Measurements from ENCODE around the gene ACSS1.

ACSS1 gene

DNA sequence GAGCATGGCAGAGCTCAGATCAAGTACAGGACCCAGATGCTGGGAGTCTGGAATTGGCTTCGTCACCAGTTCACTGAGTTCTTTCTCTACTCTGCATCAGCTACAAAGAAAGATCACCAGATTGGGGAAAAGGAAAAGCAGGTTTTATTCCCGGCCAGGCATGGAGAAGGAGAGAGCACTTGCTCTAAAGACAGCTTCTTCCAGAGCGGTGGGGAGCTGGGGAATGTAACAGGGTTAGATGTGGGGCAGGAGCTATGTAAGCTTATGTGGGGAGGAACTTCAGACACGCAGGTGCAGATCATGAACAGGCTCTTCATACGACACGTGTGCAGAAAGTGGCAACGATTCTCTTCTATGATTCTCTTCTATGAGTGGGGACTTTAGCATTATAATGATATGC is 4.9 kb upstream of the ACSS1 start:
- TF ChIP-seq, protein P1, sequence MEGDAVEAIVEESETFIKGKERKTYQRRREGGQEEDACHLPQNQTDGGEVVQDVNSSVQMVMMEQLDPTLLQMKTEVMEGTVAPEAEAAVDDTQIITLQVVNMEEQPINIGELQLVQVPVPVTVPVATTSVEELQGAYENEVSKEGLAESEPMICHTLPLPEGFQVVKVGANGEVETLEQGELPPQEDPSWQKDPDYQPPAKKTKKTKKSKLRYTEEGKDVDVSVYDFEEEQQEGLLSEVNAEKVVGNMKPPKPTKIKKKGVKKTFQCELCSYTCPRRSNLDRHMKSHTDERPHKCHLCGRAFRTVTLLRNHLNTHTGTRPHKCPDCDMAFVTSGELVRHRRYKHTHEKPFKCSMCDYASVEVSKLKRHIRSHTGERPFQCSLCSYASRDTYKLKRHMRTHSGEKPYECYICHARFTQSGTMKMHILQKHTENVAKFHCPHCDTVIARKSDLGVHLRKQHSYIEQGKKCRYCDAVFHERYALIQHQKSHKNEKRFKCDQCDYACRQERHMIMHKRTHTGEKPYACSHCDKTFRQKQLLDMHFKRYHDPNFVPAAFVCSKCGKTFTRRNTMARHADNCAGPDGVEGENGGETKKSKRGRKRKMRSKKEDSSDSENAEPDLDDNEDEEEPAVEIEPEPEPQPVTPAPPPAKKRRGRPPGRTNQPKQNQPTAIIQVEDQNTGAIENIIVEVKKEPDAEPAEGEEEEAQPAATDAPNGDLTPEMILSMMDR (conservative IDR thresholded peaks at IDR 0.05) = no peak
- TF ChIP-seq ZFX (IDR thresholded peaks at IDR 0.05) = no peak

GRCh38 chr20:25061821-25062530 is 4.0 kb upstream of the ACSS1 start:
- no peak for TF ChIP-seq ZFX (IDR thresholded peaks at IDR 0.05)
- TF ChIP-seq, protein P1 (conservative IDR thresholded peaks at IDR 0.05) = no peak
- H3K27ac ChIP-seq = no peak overlapping the region

More for the DNA sequence above, 4.9 kb upstream of the ACSS1 start:
- no peak overlapping the region for H3K27ac ChIP-seq

GRCh38 chr20:25061103-25061799 is 3.3 kb upstream of the ACSS1 start:
- no peak overlapping the region for H3K27ac ChIP-seq
- TF ChIP-seq ZFX (IDR thresholded peaks at IDR 0.05) = no peak
- TF ChIP-seq, protein P1 (conservative IDR thresholded peaks at IDR 0.05) = no peak

- no peak overlapping the region; the same call in 1 of the 2 replicates for H3K27ac ChIP-seq
Measured at GRCh38 chr20:25059866-25060465, 2.0 kb upstream of the ACSS1 start.

DNA sequence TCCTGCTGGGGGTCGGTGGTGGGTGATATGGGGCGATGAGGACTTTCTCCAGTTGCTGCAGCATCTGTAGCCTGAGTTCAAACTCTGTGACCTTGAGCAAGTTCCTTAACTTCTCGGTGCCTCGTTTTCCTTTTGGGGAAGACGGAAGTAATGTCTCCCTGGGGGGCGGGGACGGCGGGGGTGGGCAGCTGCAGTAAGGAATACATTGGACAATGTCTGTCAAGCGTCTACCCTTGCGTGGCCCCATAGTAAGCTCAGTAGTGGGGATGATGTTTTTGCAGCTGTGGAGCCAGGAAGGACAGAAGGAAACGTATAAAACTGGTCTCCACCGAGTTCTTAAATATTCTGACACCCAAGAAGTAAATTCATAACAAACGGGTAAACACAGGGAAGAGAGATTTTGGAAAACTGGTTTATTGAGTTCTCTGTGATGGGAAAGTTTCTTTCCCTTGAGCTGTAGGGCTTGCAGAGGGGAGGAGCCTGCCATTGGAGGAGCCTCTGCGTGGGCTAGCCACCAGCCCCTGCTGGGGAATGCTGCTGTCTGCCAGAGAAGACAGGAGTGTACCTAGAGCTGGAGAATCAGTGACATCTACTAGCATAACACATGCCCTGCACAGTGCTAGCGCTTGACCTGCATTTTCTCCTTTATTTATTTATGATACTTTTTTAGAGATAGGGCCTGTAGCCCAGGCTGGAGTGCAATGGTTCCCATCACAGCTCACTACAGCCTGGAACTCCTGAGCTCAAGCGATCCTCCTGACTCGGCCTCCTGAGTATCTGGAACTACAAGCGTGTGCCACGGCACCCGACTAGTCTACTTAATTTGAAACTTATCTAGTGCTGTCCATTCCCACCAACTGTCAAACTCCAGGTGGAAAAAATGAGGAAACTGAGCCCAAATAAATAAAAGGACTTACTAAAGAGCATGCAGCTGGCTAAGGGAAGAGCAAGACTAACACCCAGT is 1.2 kb upstream of the ACSS1 start:
- TF ChIP-seq, protein P1 (conservative IDR thresholded peaks at IDR 0.05) = no peak
- TF ChIP-seq ZFX (IDR thresholded peaks at IDR 0.05) = no peak
- peak overlapping the region; percentile 76 for H3K27ac ChIP-seq

More at GRCh38 chr20:25059866-25060465, 2.0 kb upstream of the ACSS1 start:
- TF ChIP-seq, protein P1 (conservative IDR thresholded peaks at IDR 0.05) = no peak
- no peak for TF ChIP-seq ZFX (IDR thresholded peaks at IDR 0.05)

DNA sequence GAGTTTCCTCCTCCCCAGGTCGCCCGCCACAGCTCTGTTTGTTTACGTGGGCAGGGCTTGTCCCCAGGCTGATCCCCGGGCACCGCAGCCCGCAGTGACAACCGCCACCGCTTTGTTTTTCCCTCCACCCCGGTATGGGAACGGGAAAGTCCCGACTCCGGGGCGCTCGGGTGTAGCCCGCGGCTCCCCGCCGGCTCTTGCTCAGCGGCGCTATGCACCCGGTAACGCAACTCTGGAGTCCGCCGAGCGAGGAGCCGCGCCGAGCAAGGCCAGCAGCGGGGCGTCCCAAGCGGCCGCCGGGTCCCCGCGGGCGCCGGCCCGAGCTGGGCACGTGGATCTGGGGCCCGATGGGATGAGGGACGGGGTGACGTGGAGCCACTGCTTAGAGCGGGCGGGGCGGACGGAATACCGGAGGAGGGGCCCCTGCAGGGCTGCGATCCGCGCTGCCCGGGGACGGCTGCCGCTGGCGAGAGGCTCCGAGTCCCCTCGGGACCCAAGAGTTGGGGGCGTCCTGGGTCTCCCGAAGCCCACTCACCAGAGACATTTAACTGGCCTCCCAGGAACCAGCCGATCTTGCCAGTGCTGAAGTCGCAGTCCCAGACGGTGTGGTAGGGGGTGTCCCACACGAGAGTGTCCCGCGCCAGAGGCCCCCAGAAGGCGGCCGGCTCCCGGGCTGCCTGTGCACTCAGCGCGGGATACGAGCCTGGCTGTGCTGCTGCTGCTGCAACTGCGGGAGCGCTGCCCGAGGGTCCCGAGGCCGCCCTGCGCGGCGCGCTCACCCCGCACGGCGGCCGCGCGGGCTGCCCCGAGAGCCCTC is 497 bp downstream of the ACSS1 start:
- peak; percentile 64; the same call in 1 of the 2 replicates for TF ChIP-seq ZFX (IDR thresholded peaks at IDR 0.05)
- TF ChIP-seq, protein P1 (conservative IDR thresholded peaks at IDR 0.05) = no peak
- H3K27ac ChIP-seq = peak overlapping the region; percentile 76
